HEK293 (cell line): Measurements from ENCODE around the gene TBC1D9B.

Experiments used
- CTCF ChIA-PET: fragments of 350-600 bp; formaldehyde crosslinking; extraction: SDS; loops from one replicate; lab custom pipeline; 2021; ENCODE audit warnings: antibody characterized with exemption; lab: Yijun Ruan, JAX
- POLR2A ChIA-PET: fragments of 300-600 bp; formaldehyde crosslinking; extraction: SDS; loops from one replicate; lab custom pipeline; 2020; ENCODE audit warnings: antibody characterized with exemption, inconsistent platforms; lab: Yijun Ruan, JAX
- H3K27ac ChIP-seq: fragments of 200-500 bp; sonication (Bioruptor generic); 2 replicates; pipeline ENCODE4 v1.5.1; 2014; ENCODE audit warnings: low read depth, low read length, control low read depth, inconsistent platforms; ENCODE audit errors: extremely low read depth
- H3K36me3 ChIP-seq, 2 experiments: fragments of 200-500 bp in 1 of 2; sonication (Bioruptor generic) in 1 of 2; 1 replicate in 1 of 2; 2 replicates in 1 of 2; pipeline ENCODE4 v1.5.1; 2014 to 2017; ENCODE audit warnings: inconsistent platforms in 2 of 2, low read length in 2 of 2; ENCODE audit not compliant: control insufficient read depth in 2 of 2, insufficient read depth in 1 of 2
- H3K4me1 ChIP-seq: fragments of 200-500 bp; sonication (Bioruptor generic); 2 replicates; pipeline ENCODE4 v1.5.1; 2014; ENCODE audit warnings: mild to moderate bottlenecking, low read length, inconsistent platforms; ENCODE audit not compliant: control insufficient read depth, insufficient read depth
- H3K4me3 ChIP-seq: 2 replicates; pipeline ENCODE4 v1.5.1; 2011; ENCODE audit warnings: low read depth, mild to moderate bottlenecking, control low read depth, low read length, moderate library complexity
- H3K9me3 ChIP-seq: fragments of 200-500 bp; sonication (Bioruptor generic); 2 replicates; pipeline ENCODE4 v1.5.1; 2014; ENCODE audit warnings: low read depth, low read length, inconsistent platforms; ENCODE audit not compliant: control insufficient read depth, insufficient read depth
- ELK4 ChIP-seq: IDR thresholded peaks from 2 replicates; pipeline ENCODE4 v1.6.1; 2011; ENCODE audit warnings: mild to moderate bottlenecking, low read depth, low read length, borderline replicate concordance
- KLF1 ChIP-seq: fragments of 450-650 bp; formaldehyde crosslinking; IDR thresholded peaks from 2 replicates; pipeline ENCODE4 v1.5.1; 2016; ENCODE audit warnings: missing biosample characterization, missing genetic modification characterization
- KLF10 ChIP-seq: fragments of 450-650 bp; IDR thresholded peaks from 2 replicates; pipeline ENCODE4 v1.5.1; 2018; ENCODE audit warnings: missing biosample characterization, mild to moderate bottlenecking, missing genetic modification characterization
- KLF16 ChIP-seq: fragments of 450-650 bp; formaldehyde crosslinking; IDR thresholded peaks from 2 replicates; pipeline ENCODE4 v1.5.1; 2017; ENCODE audit warnings: missing biosample characterization, missing genetic modification characterization
- KLF7 ChIP-seq: fragments of 450-650 bp; formaldehyde crosslinking; IDR thresholded peaks from 2 replicates; pipeline ENCODE4 v1.5.1; 2016; ENCODE audit warnings: missing biosample characterization, missing genetic modification characterization, borderline replicate concordance
- MYNN ChIP-seq: fragments of 450-650 bp; formaldehyde crosslinking; IDR thresholded peaks from 2 replicates; pipeline ENCODE4 v1.5.1; 2016; ENCODE audit warnings: missing biosample characterization, missing genetic modification characterization, borderline replicate concordance
- PRDM1 ChIP-seq: fragments of 450-650 bp; formaldehyde crosslinking; IDR thresholded peaks from 2 replicates; pipeline ENCODE4; 2016; ENCODE audit warnings: missing biosample characterization, missing genetic modification characterization
- REST ChIP-seq: fragments of 450-650 bp; formaldehyde crosslinking; IDR thresholded peaks from 2 replicates; pipeline ENCODE4 v1.5.1; 2016; ENCODE audit warnings: missing biosample characterization, missing genetic modification characterization
- SCRT1 ChIP-seq: fragments of 450-650 bp; formaldehyde crosslinking; IDR thresholded peaks from 2 replicates; pipeline ENCODE4 v1.5.1; 2016; ENCODE audit warnings: missing biosample characterization, missing genetic modification characterization, borderline replicate concordance
- TSHZ1 ChIP-seq: fragments of 450-650 bp; formaldehyde crosslinking; IDR thresholded peaks from 2 replicates; pipeline ENCODE4 v1.5.1; 2016; ENCODE audit warnings: missing biosample characterization, missing genetic modification characterization, borderline replicate concordance
- ZBTB26 ChIP-seq: fragments of 450-650 bp; formaldehyde crosslinking; optimal IDR thresholded peaks from 2 replicates; pipeline ENCODE3; 2016; ENCODE audit warnings: missing biosample characterization, mild to moderate bottlenecking, missing genetic modification characterization
- ZNF138 ChIP-seq: fragments of 450-650 bp; formaldehyde crosslinking; IDR thresholded peaks from 2 replicates; pipeline ENCODE4 v1.5.1; 2016; ENCODE audit warnings: missing biosample characterization, missing genetic modification characterization, borderline replicate concordance
- ZNF175 ChIP-seq: fragments of 450-650 bp; formaldehyde crosslinking; IDR thresholded peaks from 2 replicates; pipeline ENCODE4 v1.5.1; 2016; ENCODE audit warnings: missing biosample characterization, missing genetic modification characterization
- ZNF211 ChIP-seq: fragments of 450-650 bp; formaldehyde crosslinking; IDR thresholded peaks from 2 replicates; pipeline ENCODE4 v1.5.1; 2016; ENCODE audit warnings: low read depth, missing biosample characterization, missing genetic modification characterization
- ZNF214 ChIP-seq: fragments of 450-650 bp; formaldehyde crosslinking; IDR thresholded peaks from 2 replicates; pipeline ENCODE4 v1.5.1; 2017; ENCODE audit warnings: missing biosample characterization, mild to moderate bottlenecking, missing genetic modification characterization, borderline replicate concordance
- ZNF248 ChIP-seq: fragments of 450-650 bp; formaldehyde crosslinking; IDR thresholded peaks from 2 replicates; pipeline ENCODE4 v1.5.1; 2017; ENCODE audit warnings: missing biosample characterization, missing genetic modification characterization
- ZNF37A ChIP-seq: fragments of 450-650 bp; IDR thresholded peaks from 2 replicates; pipeline ENCODE4 v1.5.1; 2018; ENCODE audit warnings: missing biosample characterization, missing genetic modification characterization
- ZNF394 ChIP-seq: fragments of 450-650 bp; formaldehyde crosslinking; IDR thresholded peaks from 2 replicates; pipeline ENCODE4 v1.5.1; 2016; ENCODE audit warnings: missing biosample characterization, missing genetic modification characterization, mild to moderate bottlenecking, moderate library complexity, borderline replicate concordance
- ZNF416 ChIP-seq: fragments of 450-650 bp; formaldehyde crosslinking; IDR thresholded peaks from 2 replicates; pipeline ENCODE4 v1.5.1; 2016; ENCODE audit warnings: missing biosample characterization, missing genetic modification characterization
- ZNF600 ChIP-seq: fragments of 450-650 bp; formaldehyde crosslinking; IDR thresholded peaks from 2 replicates; pipeline ENCODE4 v1.5.1; 2016; ENCODE audit warnings: missing biosample characterization, missing genetic modification characterization
- ZNF626 ChIP-seq: fragments of 450-650 bp; sonication (Bioruptor Pico); formaldehyde crosslinking; IDR thresholded peaks from 2 replicates; pipeline ENCODE4 v1.5.1; 2018; ENCODE audit warnings: missing biosample characterization, missing genetic modification characterization, inconsistent platforms
- ZNF776 ChIP-seq: fragments of 450-650 bp; formaldehyde crosslinking; IDR thresholded peaks from 2 replicates; pipeline ENCODE4 v1.5.0; 2017; ENCODE audit warnings: missing biosample characterization, missing genetic modification characterization, borderline replicate concordance

The TBC1D9B gene

GRCh38 chr5:179839328-179840256, 68.1 kb downstream of the TBC1D9B start (continued):
- TF ChIP-seq TSHZ1 (tag by site-specific recombination), result no peak
- TF ChIP-seq ZNF214 (tag by site-specific recombination), result no peak
- TF ChIP-seq ZNF248 (tag by site-specific recombination), result no peak
- no peak for TF ChIP-seq ZNF211 (tag by site-specific recombination)
- TF ChIP-seq PRDM1, result no peak
- no peak for TF ChIP-seq ZNF37A (tag by site-specific recombination)
- no peak for TF ChIP-seq ZNF416 (tag by site-specific recombination)
- no peak for TF ChIP-seq ZBTB26 (tag by site-specific recombination)
- no peak for TF ChIP-seq KLF16 (tag by site-specific recombination)
- TF ChIP-seq ELK4, result no peak
- TF ChIP-seq KLF1 (tag by site-specific recombination), result peak; percentile 88
- no peak for TF ChIP-seq ZNF626 (tag by site-specific recombination)
- TF ChIP-seq MYNN (tag by site-specific recombination), result no peak
- 0 out of 2 replicates have a peak, but pooled peaks have one; percentile 32 for TF ChIP-seq SCRT1
- no peak for TF ChIP-seq ZNF175
- peak; percentile 31; the same call in 1 of the 2 replicates for TF ChIP-seq ZNF600 (tag by site-specific recombination)

- H3K36me3 ChIP-seq, result peaks cover 0 to 80% of the 10 kb centered on the region in 2 experiments
- ChIA-PET POLR2A (interaction anchor here (0.8 to 1.6 kb wide), 4 partner anchors 9 to 21 kb away, joined by 3 to 6 read pairs (median 4); partner anchors contain the start of genes MRNIP and SQSTM1), CTCF (interaction anchor here (1.3 kb wide), 1 partner anchor 74 kb away, joined by 6 read pairs; no protein-coding TSS in a partner anchor)
- peak overlapping the region; percentile 24; the same call in 1 of the 2 replicates for H3K27ac ChIP-seq
- no peaks in the 10 kb centered on the region for H3K9me3 ChIP-seq
- no peak overlapping the region for H3K4me3 ChIP-seq
- TF ChIP-seq KLF10 (tag by site-specific recombination), result no peak
- TF ChIP-seq KLF7 (tag by site-specific recombination), result no peak
- no peak for TF ChIP-seq ZNF394 (tag by site-specific recombination)
- TF ChIP-seq ZNF776, result no peak
- TF ChIP-seq ZNF138 (tag by site-specific recombination), result no peak
- peak; percentile 83 for TF ChIP-seq REST (tag by site-specific recombination)
- no peaks in the 10 kb centered on the region for H3K4me1 ChIP-seq
These were observed 70.4 kb downstream of the TBC1D9B start for GRCh38 chr5:179837076-179838011.
